HG03175 (cell line): ENCODE measurements around the gene CTSD.

Source experiments
- ATAC-seq: cut with Tn5 transposase; IDR thresholded peaks from one replicate; pipeline ENCODE4 v1.9.1; 2021; ENCODE audit warnings: mild to moderate bottlenecking, moderate library complexity; ENCODE audit not compliant: unreplicated experiment

The CTSD gene

DNA sequence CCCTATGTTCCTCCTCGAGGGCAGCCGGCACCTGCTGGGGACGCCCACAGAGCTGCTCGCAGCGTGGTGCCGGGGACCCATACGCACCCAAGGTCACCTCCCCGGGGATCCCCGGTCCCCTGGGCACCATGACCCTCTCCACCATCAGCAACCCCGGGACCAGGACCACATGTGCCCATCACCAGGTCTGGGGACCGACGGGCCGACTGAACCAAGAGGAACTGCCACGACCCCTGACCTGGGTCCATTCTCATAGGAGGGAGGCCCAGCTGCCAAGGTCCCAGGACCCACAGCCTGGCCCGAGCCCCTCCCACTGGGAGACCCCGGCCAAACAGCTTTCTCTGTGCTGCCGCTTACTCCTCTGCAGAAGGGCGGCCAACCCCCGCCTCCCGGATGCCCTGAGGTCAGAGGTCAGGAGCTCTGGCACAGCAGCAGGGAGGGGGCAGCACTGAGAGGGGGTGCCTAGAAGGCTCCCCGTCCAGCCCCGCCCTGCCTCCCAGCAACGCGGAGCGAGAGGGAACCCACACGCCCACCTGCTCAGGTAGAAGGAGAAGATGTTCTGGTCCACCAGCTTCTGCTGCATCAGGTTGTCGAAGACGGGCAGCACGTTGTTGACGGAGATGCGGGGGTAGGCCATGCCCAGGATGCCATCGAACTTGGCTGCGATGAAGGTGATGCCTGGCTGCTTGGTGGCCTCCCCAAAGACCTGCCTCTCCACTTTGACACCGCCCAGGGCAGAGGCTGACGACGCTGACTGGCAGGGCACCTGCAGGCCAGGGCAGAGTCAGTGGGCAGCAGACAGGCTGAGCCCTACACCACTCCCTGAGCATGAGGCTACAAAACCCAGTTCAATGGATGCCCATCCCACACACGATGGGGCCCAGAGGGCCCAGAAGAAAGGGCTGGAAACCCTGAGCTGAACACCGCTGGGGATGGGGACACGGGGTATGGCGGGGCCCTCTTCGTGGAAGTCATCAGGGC is 6.6 kb downstream of the CTSD start:
- no peak for ATAC-seq

DNA sequence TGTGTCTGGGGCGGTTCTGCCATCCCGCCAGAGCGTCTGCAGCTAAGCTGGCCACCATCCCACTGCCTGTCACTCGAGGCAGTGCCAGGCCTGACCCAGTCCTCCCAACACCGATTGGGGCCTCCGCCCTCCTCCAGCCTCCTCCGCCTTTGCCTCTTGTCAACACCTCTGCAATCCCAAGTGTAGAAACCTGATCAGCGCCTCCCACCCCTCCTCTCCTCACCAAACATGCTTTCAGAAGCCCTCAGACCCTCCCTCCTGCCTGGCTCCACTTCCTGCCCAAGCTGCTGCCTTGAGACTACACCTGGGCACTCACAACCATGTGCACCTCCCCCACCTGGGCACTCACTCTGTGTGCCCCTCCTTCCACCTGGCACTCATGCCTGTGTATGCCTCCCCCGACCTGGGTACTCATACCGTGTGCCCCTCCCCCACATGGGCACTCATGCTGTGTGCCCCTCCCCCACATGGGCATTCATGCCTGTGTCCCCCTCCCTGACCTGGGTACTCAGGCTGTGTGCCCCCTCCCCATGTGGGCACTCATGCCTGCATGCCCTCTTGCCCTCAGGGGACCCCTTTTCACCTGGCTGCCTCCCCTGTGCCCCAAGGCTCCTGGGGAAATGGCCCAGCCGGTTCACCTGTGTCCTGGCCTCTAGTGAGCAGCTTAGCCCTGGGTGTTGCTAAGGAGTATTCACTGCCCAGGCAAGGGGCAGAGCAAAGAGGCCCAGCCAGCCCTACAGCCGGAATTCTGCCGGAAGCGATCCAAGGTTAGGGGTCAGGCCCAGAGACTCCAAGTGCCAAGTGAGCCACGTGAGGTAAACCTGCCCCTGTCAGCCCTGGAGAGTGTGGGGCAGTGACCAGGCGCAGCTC is 7.8 kb downstream of the CTSD start:
- no peak for ATAC-seq

DNA sequence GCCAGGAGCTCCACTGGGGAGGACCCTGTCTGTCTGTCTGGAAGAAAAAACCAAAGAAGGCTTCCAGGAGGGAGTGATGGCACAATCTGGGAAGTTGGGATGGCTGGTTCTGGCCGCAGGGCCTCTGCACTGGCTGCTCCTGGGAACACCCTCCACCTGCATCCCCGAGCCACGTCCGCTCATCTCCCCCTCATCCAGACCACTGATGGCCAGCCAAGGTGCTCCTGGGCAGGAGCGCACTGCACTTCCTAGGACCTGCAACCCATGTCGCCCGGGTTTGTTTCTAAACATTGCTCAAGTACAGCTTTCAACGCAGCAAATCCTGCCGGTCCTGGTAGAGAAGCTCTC is 8.4 kb downstream of the CTSD start:
- ATAC-seq = no peak

DNA sequence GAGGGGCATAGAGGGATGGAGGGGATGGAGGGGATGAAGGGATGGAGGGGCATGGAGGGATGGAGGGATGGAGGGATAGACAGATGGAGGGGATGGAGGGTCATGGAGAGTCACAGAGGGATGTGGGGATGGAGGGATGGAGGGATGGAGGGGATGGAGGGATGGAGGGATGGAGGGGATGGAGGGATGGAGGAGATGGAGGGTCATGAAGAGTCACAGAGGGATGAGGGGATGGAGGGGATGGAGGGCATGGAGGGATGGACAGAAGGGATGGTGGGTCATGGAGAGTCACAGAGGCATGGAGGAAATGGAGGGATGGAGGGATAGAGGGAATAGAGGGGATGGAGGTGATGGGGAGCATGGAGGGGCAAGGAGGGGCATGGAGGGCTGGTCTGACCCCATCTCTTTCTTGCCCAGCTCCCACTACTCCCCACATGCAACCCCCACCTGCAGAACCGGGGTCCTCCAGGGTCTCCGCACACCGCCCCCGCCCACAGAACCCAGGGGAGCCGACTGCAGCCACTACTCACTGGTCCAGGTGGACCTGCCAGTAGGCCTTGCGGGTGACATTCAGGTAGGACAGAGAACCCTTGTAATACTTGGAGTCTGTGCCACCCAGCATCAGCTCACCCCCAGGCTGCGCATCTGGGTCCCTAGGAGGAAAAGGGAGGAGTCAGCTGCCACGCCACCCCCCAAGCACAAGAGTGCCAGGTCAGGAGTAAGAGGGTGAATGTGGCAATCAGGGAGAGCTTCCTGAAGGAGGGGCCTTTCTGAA is 9.2 kb downstream of the CTSD start:
- ATAC-seq = no peak

DNA sequence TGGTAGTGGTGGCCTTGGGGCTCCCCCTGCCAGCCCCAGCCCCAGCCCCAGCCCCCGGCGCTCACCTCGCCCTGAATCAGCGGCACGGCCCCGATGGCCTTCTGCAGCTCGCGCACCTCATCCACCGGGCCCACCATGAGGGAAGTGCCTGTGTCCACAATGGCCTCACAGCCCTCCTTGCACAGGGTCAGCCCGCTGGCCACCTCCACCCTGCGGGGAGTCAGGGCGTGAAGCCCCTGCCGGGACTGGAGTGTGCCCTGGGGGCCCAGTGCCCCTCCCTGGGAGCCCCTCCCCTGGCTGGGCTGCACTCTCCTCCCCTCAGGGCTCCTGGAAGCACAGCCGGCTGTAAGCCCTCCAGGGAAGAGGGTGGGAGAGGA is 9.8 kb downstream of the CTSD start:
- no peak for ATAC-seq

DNA sequence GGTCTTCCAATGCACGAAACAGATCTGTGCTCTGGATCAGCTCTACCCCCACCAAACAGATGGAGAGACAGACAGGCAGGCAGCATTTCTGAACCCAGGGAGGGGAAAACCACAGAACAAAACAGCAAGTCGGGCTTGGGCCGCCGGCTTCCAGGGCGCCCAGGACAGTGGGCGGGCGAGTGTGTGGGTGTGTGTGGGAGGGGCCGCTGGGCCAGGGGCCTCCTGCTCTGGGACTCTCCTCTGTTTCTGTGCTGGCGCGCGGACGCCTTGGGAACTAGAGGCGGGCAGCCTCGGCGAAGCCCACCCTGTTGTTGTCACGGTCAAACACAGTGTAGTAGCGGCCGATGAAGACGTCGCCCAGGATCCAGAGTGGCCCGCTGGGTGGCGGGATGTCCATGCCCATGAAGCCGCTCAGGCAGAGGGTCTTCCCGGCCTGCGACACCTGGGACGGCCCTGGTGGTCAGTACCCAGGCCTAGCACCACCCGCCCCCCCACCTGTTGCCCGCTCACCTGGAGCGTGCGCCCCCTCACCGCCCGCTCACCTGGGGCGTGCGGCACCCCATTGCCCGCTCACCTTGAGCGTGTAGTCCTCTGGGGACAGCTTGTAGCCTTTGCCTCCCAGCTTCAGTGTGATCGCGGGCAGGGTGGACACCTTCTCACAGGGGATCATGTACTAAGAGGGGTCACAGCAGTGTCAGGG is 10.3 kb downstream of the CTSD start:
- ATAC-seq = no peak

DNA sequence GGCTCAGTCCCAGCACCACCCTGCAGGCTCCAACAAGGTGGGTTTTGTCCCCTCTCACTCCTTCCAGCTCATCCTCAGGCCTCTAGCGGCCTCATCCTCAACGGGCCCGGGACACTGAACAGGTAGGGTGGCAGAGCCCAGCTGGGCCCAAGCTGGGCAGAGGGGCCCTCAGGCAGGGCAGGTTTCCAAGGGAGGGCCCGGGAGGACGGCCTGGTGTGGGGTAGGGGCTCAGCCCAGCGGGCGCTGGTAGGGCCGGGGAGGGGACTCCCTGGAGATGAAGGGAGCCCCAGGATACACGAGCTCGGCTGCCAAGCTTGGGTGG is 10.9 kb downstream of the CTSD start:
- no peak for ATAC-seq

DNA sequence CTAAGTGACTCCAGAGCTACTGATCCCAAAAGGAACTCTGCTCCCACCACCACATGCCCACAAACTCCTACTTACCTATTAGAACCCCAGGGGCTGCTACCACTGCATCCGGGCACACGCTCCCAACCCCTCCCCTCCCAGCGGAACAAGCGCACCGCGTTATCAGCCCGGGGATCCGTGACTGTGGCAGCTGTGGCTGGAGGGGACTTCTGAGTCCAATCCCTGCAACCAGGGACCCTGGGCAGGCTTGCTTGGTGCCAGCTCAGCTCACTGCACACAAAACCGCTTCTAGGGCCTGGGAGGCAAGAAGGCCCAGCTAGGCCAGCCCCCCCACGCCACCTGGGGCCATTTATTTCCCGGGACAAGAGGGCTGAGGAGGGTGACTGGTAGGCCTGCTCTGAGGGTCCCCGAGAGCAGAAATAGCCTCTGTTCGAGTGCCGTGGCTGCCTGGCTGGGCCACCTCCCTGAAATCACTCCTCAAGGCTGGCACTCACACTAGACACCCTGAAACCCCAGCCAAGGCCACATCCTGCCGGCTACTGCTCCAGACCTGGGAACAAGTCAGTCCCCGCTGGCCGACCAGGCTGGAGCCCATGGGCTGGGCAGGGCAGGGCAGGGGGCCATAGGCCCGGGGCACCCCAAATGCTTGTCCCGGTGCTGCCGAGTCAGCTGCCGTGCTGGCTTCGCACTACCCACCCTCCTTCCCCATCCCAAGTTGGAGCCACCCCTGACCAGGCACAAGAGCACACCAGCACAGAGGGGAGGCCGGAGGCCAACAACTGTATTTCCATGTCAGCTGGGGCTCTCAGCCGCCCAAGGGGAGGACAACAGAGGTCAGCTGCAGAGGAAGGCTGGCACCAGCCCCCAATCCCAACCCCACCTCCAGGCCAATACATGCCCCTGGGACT is 11.5 kb downstream of the CTSD start:
- no peak for ATAC-seq

DNA sequence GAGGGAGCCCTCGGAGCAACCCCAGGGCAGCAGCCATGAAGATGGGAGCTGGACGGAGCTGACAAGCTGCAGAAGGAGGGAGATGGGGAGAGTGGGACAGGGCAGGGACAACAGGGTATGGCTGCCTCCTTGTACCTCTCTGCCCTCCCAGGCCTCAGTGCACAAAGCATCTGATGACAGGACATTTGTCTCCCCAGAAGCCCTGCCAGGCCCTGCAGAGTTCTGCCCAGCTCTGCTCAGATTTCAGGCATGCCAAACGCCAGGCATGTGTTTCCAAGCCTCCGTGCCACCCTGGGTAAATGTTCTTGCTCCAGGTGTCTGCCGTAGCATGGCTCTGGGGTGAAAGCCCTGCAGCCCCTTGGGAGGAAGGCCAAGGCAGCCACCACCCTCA is 12.2 kb downstream of the CTSD start:
- ATAC-seq = no peak

DNA sequence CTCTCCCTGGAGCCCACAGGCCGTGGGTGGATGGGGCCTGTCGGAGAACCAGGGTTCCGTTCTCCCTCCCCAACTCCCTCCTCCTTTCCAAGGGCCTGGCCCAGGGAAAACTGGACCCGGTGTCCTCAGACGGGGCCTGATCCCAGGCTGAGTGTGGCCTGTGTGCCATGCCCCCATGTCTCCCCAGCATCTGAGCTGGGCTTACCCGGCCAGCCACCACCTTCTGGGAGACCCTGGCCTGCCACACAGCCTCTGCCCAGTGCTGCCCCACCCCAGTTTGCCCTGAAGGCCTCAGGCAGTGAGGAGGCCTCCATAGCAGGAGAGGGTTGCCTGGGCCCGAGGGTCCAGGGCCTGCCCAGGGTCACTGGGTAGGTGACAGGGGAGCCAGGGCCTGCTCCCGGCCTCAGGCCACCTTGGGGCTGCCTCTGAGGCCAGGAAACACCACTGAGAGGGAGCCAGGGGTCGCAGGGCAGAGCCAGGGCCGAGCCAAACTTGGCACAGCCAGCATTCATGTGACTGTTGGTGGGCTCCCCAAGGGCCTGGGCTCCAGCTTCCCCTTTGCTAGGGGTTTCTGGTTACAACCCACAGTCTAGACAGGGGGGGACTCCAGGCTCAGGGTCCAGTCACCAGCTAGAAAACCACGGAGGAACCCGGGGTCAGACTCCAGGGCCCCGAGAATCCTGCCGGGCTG is 12.7 kb downstream of the CTSD start:
- no peak for ATAC-seq

DNA sequence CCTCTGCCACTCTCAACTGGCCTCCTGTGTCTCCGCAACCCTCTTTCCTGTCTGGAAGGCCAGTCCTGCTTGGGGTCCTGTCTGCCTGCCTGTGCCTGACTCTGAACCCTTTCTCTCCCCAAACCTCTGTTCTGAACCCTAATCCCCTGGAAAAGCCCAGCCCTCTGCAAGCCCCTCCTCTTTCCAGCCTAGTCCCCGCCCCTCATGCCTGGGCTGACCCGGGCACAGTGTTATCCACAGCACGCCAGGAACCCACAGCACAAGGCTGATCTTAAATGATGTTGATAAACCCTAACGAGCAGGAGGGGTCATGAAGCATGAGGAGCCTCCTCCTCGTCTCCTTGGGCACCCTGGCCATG is 13.3 kb downstream of the CTSD start, which contains the start of gene IFITM10:
IFITM10 (minus strand) TSS at position 115 of the 359 bp plus-strand sequence. CDS start 153 bp downstream, outside the sequence.
- ATAC-seq = no peak

DNA sequence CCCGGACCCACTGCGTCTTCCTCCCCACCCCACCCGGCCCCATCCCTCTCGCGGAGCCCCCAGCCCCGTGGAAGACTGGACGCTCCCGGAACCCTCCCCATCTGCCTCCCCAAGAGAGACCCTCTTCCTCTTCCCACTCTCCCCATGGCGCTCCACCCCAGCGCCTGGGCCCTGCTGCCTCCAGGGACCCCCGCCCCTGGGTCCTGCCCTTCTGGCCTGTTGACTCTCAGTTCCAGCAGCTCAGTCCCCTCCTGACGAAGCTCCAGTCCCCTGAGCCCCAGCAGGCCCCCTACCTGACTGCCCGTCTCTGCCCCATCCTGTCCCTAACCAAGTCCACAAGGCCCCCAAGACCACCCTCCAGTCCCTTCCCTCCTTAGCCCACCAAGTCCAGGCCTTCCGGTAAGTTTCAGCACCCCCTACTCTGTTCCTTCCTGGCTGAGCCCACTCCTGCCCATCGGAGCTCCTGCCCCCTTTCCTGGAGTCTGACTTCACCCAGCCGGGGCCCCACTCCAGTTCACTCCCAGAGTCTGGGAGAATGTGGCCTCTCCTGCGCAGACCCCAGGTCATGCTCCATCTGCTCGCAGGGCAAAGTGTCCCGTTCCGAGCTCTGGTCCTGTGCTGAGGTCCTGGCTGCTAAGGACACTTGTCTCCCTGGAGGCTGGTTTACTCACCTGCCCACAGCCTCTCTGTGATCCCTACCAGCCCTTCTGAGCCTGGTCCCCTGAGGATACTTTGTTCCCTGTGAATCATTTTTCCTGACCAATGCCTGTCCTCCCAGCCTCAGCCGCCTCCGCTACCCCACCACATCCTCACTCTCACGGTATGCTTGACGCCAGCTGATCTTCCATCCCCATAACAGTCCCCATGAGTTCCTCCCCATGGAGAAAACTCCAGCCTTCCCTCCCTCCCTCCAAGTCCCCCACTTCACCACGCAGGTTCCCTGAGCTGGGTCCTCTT is 14.1 kb downstream of the CTSD start:
- ATAC-seq = no peak

DNA sequence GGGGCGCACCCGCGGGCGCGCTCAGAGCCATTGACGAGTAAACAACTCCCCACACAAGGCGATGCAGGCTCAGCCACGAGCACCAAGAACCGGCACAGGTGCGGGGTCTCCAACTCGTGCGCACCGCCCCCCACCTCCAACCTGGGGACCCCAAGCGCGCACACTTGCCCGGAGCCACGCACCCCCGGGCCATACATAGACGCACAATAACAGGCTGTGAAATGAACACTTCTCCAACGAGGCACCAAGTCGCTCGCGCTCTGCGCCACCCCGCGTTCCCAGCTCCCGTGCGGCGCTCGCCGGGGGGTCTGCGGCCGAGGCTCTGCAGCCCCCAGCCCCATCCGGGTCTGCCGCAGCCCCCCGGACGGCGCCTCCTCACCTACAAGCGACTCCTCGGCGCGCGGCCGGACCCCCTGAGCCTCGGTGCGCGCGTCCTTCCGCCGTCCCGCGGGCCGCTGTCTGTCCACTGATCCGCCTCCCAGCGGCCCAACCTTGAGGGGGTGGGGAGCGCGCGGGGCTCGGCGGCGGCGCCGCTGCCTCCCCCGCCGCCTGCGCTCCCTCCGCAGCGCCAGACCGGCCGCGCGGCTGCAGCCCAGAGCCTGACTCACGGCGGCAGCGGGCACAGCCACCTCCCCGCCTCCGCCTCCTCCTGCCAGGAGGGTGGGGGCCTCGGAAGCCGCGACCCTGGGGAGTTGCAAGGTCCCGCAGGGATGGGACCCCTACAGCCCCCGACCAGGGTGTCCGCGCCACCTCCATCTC is 14.9 kb downstream of the CTSD start:
- ATAC-seq = no peak

DNA sequence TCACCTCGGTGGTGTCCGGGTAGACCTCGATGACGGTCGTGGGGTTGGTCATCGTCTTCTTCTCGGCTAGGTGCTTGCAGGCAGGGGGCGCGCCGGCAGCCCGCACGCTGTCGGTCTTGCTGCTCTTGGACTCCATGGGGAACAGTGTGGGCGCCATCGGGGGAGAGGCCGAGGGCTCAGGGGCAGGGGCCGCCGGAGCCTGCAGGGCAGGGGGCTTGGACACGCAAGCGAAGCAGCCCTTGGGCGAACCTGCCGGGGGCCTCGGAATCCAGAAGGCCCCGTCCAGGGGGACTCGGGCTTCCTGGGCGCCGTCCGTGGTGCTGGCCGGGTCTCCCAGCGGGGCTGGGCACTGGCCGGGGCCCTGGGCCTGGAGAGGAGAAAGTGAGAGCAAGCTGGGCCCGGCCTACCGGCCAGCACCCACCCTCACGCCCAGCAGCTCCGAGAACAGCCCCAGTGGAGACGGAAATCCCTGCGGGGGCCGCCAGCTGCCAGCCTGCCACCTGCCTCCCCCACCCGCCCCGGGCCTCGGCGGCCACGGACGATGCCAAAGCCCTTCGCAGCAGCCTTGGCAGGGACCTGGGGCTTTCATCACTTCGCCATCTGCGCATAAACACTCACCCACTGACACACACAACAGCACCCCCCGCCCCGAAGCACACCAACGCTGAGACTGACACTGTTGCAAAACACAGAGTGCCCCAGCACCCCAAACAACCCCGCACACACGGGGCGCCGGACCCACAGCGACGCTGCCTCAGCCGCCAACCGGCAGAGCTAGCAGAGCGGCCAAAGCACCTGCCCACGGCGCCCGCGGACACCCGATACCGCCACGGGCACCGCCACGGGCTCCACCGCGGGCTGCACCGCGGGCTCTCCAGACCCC is 15.7 kb downstream of the CTSD start:
- no peak for ATAC-seq

DNA sequence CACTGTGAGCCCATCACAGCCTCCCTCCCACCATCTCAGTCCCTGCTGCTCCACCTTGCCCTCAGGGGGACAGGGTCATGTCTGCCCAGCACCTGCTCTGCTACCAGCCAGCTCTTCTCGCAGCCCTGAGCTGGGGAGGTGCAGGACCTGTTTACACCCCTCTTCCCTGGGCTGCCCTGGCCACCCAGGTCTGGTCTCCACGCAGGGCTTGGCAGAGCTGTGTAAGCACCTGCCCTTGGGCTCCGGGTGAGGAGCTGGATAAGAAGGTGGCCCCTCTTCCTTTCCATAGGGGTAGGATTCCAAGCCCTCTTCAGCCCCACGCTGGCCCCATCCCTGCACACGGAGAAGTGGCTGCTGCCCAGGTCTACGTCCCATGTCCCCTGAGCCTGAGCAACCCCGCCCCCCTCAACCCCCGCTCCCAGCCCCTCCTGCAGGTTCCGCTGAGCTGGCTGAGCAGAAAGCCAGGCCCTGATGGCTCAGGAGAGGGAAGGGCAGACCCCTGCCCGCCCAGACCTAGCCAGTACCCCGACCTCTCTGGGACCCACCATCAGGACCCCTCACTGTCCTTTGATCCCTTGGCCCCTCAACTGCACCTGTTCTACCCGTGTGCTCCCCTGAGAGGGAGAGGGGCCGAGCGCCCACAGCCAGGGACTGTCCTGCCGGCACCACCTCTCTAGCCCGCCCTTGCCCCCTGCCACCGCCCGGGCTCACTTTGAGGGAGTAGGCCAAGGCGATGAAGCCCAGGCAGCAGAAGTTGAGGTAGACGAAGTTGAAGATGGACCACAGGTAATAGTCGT is 16.6 kb downstream of the CTSD start:
- no peak for ATAC-seq
